ENCODE data around the gene APOO. TPM values are rescaled to one million over a fixed set of nuclear protein-coding genes. Genes with fewer than 3 reads are reported as not detected.

Gene APOO
- total and polyA plus RNA-seq, 2 experiments from 2014 or later = 32.8 to 72.4 TPM

GRCh38 chrX:23884427-23885024 is 23.2 kb downstream of the APOO start (continued):
- TF ChIP-seq CTCF (conservative IDR thresholded peaks at IDR 0.05; ENCODE audit: low read depth in 2 of 2) = no peak
- TF ChIP-seq POLR2AphosphoS5 (IDR thresholded peaks at IDR 0.05; ENCODE audit: low read depth) = no peak
- no peak for TF ChIP-seq NANOG (IDR thresholded peaks at IDR 0.05; ENCODE audit: borderline replicate concordance)
- no peak for TF ChIP-seq EZH2phosphoT487 (IDR thresholded peaks at IDR 0.05; ENCODE audit: unreplicated experiment)

GRCh38 chrX:23883737-23884354 is 23.9 kb downstream of the APOO start:
- Histone ChIP-seq H3K9me2 (ENCODE audit: insufficient read depth) (no peaks in the 10 kb centered on the region), H3K79me2 (replicated peaks; ENCODE audit: insufficient read depth) (no peaks in the 10 kb centered on the region), H3K4me3 (no peak overlapping the region), H3K4me1 (ENCODE audit: insufficient read depth) (no peaks in the 10 kb centered on the region; the same call in 1 of the 2 replicates), H3F3A (replicated peaks; ENCODE audit: low read depth) (no peaks in the 10 kb centered on the region), H3K4me2 (no peak overlapping the region), H2AFZ (no peak overlapping the region), H3K27me3 (ENCODE audit: insufficient read depth) (no peaks in the 10 kb centered on the region), H3K27ac (ENCODE audit: low read depth) (no peak overlapping the region), H4K20me1 (replicated peaks; ENCODE audit: insufficient read depth) (no peaks in the 10 kb centered on the region), H3K36me3 (ENCODE audit: insufficient read depth) (no peaks in the 10 kb centered on the region)
- Mint-ChIP-seq H3K36me3 (ENCODE audit: low read depth) (peaks cover 3% of the 10 kb centered on the region; the same call in 1 of the 3 replicates), H3K27me3 (ENCODE audit: insufficient read depth, low read depth, poor library complexity) (peaks cover 2% of the 10 kb centered on the region), H3K4me3 (peak overlapping the region; percentile 0; the same call in 1 of the 3 replicates), H3K4me1 (peaks cover 17% of the 10 kb centered on the region), H3K9me3 (no peaks in the 10 kb centered on the region), H3K27ac (peak overlapping the region; percentile 0)
- DNase-seq (ENCODE audit: low spot score) = peak; percentile 6
- peak; percentile 78 for ATAC-seq
- TF ChIP-seq EZH2 (IDR thresholded peaks at IDR 0.05; ENCODE audit: low read depth, unreplicated experiment) = no peak
- TF ChIP-seq, protein P1, sequence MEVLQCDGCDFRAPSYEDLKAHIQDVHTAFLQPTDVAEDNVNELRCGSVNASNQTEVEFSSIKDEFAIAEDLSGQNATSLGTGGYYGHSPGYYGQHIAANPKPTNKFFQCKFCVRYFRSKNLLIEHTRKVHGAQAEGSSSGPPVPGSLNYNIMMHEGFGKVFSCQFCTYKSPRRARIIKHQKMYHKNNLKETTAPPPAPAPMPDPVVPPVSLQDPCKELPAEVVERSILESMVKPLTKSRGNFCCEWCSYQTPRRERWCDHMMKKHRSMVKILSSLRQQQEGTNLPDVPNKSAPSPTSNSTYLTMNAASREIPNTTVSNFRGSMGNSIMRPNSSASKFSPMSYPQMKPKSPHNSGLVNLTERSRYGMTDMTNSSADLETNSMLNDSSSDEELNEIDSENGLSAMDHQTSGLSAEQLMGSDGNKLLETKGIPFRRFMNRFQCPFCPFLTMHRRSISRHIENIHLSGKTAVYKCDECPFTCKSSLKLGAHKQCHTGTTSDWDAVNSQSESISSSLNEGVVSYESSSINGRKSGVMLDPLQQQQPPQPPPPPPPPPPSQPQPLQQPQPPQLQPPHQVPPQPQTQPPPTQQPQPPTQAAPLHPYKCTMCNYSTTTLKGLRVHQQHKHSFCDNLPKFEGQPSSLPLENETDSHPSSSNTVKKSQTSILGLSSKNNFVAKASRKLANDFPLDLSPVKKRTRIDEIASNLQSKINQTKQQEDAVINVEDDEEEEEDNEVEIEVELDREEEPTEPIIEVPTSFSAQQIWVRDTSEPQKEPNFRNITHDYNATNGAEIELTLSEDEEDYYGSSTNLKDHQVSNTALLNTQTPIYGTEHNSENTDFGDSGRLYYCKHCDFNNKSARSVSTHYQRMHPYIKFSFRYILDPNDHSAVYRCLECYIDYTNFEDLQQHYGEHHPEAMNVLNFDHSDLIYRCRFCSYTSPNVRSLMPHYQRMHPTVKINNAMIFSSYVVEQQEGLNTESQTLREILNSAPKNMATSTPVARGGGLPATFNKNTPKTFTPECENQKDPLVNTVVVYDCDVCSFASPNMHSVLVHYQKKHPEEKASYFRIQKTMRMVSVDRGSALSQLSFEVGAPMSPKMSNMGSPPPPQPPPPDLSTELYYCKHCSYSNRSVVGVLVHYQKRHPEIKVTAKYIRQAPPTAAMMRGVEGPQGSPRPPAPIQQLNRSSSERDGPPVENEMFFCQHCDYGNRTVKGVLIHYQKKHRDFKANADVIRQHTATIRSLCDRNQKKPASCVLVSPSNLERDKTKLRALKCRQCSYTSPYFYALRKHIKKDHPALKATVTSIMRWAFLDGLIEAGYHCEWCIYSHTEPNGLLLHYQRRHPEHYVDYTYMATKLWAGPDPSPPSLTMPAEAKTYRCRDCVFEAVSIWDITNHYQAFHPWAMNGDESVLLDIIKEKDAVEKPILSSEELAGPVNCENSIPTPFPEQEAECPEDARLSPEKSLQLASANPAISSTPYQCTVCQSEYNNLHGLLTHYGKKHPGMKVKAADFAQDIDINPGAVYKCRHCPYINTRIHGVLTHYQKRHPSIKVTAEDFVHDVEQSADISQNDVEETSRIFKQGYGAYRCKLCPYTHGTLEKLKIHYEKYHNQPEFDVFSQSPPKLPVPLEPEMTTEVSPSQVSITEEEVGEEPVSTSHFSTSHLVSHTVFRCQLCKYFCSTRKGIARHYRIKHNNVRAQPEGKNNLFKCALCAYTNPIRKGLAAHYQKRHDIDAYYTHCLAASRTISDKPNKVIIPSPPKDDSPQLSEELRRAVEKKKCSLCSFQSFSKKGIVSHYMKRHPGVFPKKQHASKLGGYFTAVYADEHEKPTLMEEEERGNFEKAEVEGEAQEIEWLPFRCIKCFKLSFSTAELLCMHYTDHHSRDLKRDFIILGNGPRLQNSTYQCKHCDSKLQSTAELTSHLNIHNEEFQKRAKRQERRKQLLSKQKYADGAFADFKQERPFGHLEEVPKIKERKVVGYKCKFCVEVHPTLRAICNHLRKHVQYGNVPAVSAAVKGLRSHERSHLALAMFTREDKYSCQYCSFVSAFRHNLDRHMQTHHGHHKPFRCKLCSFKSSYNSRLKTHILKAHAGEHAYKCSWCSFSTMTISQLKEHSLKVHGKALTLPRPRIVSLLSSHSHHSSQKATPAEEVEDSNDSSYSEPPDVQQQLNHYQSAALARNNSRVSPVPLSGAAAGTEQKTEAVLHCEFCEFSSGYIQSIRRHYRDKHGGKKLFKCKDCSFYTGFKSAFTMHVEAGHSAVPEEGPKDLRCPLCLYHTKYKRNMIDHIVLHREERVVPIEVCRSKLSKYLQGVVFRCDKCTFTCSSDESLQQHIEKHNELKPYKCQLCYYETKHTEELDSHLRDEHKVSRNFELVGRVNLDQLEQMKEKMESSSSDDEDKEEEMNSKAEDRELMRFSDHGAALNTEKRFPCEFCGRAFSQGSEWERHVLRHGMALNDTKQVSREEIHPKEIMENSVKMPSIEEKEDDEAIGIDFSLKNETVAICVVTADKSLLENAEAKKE (CRISPR knock-in tag; IDR thresholded peaks at IDR 0.05) = no peak
- TF ChIP-seq STAT1 (IDR thresholded peaks at IDR 0.05; ENCODE audit: unreplicated experiment) = no peak
- TF ChIP-seq REST (IDR thresholded peaks at IDR 0.05; ENCODE audit: unreplicated experiment) = no peak
- no peak for TF ChIP-seq JUNB (IDR thresholded peaks at IDR 0.05; ENCODE audit: unreplicated experiment)
- no peak for TF ChIP-seq POLR2AphosphoS5 (IDR thresholded peaks at IDR 0.05; ENCODE audit: low read depth)
- no peak for TF ChIP-seq CREB1 (CRISPR knock-in tag; IDR thresholded peaks at IDR 0.05; ENCODE audit: low read depth)
- no peak for TF ChIP-seq CTCF (conservative IDR thresholded peaks at IDR 0.05; ENCODE audit: low read depth in 2 of 2)
